ENCODE results near the gene CADPS2.

Gene CADPS2

GRCh38 chr7:122552769-122553168, 333.5 kb downstream of the CADPS2 start:
- no peaks in the 10 kb centered on the region for H3K9me2 ChIP-seq (ENCODE audit: low read depth, low read length)
- H3K4me1 ChIP-seq (ENCODE audit: insufficient read depth, low read length, severe bottlenecking): no peaks in the 10 kb centered on the region
- H3K79me2 ChIP-seq (ENCODE audit: insufficient read depth, low read length): no peaks in the 10 kb centered on the region
- H2AFZ ChIP-seq (ENCODE audit: low read length): no peak overlapping the region
- no peaks in the 10 kb centered on the region for H3K27me3 ChIP-seq (ENCODE audit: insufficient read depth, low read length)
- no peak overlapping the region for H3K9ac ChIP-seq (ENCODE audit: low read length)
- no peak overlapping the region for H3K27ac ChIP-seq (ENCODE audit: low read depth, low read length, poor library complexity, severe bottlenecking)
- H3K4me3 ChIP-seq (ENCODE audit: low read depth, low read length, poor library complexity, severe bottlenecking): no peak overlapping the region
- H3K4me2 ChIP-seq (ENCODE audit: low read length): no peak overlapping the region
- no peaks in the 10 kb centered on the region for H3K9me3 ChIP-seq (ENCODE audit: low read length)
- no peaks in the 10 kb centered on the region for H3K36me3 ChIP-seq (ENCODE audit: insufficient read depth, low read length)
- no peaks in the 10 kb centered on the region for H4K20me1 ChIP-seq (ENCODE audit: insufficient read depth, low read length)
- H3F3A ChIP-seq (ENCODE audit: insufficient read depth, low read length): no peaks in the 10 kb centered on the region
- TF ChIP-seq EZH2 (IDR thresholded peaks at IDR 0.05; ENCODE audit: borderline replicate concordance, low read length) (no peak), CTCF (IDR thresholded peaks at IDR 0.05; ENCODE audit: low read length) (no peak)

GRCh38 chr7:122550545-122550944, 335.7 kb downstream of the CADPS2 start:
- TF ChIP-seq CTCF (IDR thresholded peaks at IDR 0.05; ENCODE audit: low read length): no peak
- no peak for TF ChIP-seq EZH2 (IDR thresholded peaks at IDR 0.05; ENCODE audit: borderline replicate concordance, low read length)
- Histone ChIP-seq H3K27me3 (ENCODE audit: insufficient read depth, low read length) (no peaks in the 10 kb centered on the region), H3K27ac (ENCODE audit: low read depth, low read length, poor library complexity, severe bottlenecking) (no peak overlapping the region), H3K9me3 (ENCODE audit: low read length) (no peaks in the 10 kb centered on the region), H3F3A (ENCODE audit: insufficient read depth, low read length) (no peaks in the 10 kb centered on the region), H3K9ac (ENCODE audit: low read length) (no peak overlapping the region), H3K79me2 (ENCODE audit: insufficient read depth, low read length) (no peaks in the 10 kb centered on the region), H3K4me3 (ENCODE audit: low read depth, low read length, poor library complexity, severe bottlenecking) (no peak overlapping the region), H3K4me2 (ENCODE audit: low read length) (no peak overlapping the region), H3K4me1 (ENCODE audit: insufficient read depth, low read length, severe bottlenecking) (no peaks in the 10 kb centered on the region), H3K9me2 (ENCODE audit: low read depth, low read length) (no peaks in the 10 kb centered on the region), H4K20me1 (ENCODE audit: insufficient read depth, low read length) (no peaks in the 10 kb centered on the region), H3K36me3 (ENCODE audit: insufficient read depth, low read length) (no peaks in the 10 kb centered on the region), H2AFZ (ENCODE audit: low read length) (no peak overlapping the region)

GRCh38 chr7:122549578-122549977, 336.7 kb downstream of the CADPS2 start:
- Histone ChIP-seq H3K36me3 (ENCODE audit: insufficient read depth, low read length) (no peaks in the 10 kb centered on the region), H3F3A (ENCODE audit: insufficient read depth, low read length) (no peaks in the 10 kb centered on the region), H3K9ac (ENCODE audit: low read length) (no peak overlapping the region), H4K20me1 (ENCODE audit: insufficient read depth, low read length) (no peaks in the 10 kb centered on the region), H3K27me3 (ENCODE audit: insufficient read depth, low read length) (no peaks in the 10 kb centered on the region), H3K27ac (ENCODE audit: low read depth, low read length, poor library complexity, severe bottlenecking) (no peak overlapping the region), H3K4me3 (ENCODE audit: low read depth, low read length, poor library complexity, severe bottlenecking) (no peak overlapping the region), H3K79me2 (ENCODE audit: insufficient read depth, low read length) (no peaks in the 10 kb centered on the region), H3K4me2 (ENCODE audit: low read length) (no peak overlapping the region), H3K9me2 (ENCODE audit: low read depth, low read length) (no peaks in the 10 kb centered on the region), H2AFZ (ENCODE audit: low read length) (no peak overlapping the region), H3K4me1 (ENCODE audit: insufficient read depth, low read length, severe bottlenecking) (peaks cover 4% of the 10 kb centered on the region), H3K9me3 (ENCODE audit: low read length) (no peaks in the 10 kb centered on the region)
- no peak for TF ChIP-seq EZH2 (IDR thresholded peaks at IDR 0.05; ENCODE audit: borderline replicate concordance, low read length)
- TF ChIP-seq CTCF (IDR thresholded peaks at IDR 0.05; ENCODE audit: low read length): no peak
